Trophoblast cell (in vitro differentiated cells and primary cell): ENCODE data around the gene UPF2.

Source experiments
- DNase-seq, 2 donors: peaks; one replicate each; pipeline ENCODE4 v3.0.0-alpha.2; 2016
- H2AFZ ChIP-seq: 2 replicates; pipeline ENCODE4 v1.6.1; 2013; ENCODE audit warnings: low read length, moderate library complexity, mild to moderate bottlenecking; ENCODE audit not compliant: insufficient read depth, poor library complexity
- H2AK5ac ChIP-seq: 2 replicates; pipeline ENCODE4 v1.6.1; 2013; ENCODE audit warnings: mild to moderate bottlenecking, low read length
- H2BK120ac ChIP-seq: 2 replicates; pipeline ENCODE4 v1.6.1; 2013; ENCODE audit warnings: low read length, mild to moderate bottlenecking, moderate library complexity; ENCODE audit not compliant: insufficient read depth, poor library complexity
- H2BK12ac ChIP-seq: 2 replicates; pipeline ENCODE4 v1.6.1; 2013; ENCODE audit warnings: mild to moderate bottlenecking, low read length, moderate library complexity
- H2BK5ac ChIP-seq: 2 replicates; pipeline ENCODE4 v1.6.1; 2013; ENCODE audit warnings: low read length, low read depth, moderate library complexity, mild to moderate bottlenecking; ENCODE audit not compliant: poor library complexity
- H3K14ac ChIP-seq: 2 replicates; pipeline ENCODE4 v1.6.1; 2013; ENCODE audit warnings: mild to moderate bottlenecking, low read length
- H3K18ac ChIP-seq: 2 replicates; pipeline ENCODE4 v1.6.1; 2013; ENCODE audit warnings: mild to moderate bottlenecking, low read length
- H3K23ac ChIP-seq: 2 replicates; pipeline ENCODE4 v1.6.1; 2013; ENCODE audit warnings: low read length
- H3K27ac ChIP-seq: 2 replicates; pipeline ENCODE4 v1.5.1; 2013; ENCODE audit warnings: low read depth, mild to moderate bottlenecking, inconsistent platforms, low read length, moderate library complexity
- H3K27me3 ChIP-seq: 2 replicates; pipeline ENCODE4 v1.6.1; 2013; ENCODE audit warnings: inconsistent platforms, mild to moderate bottlenecking, low read length, moderate library complexity; ENCODE audit not compliant: insufficient read depth
- H3K36me3 ChIP-seq, 2 experiments: 1 replicate in 1 of 2; 2 replicates in 1 of 2; pipeline ENCODE4 v1.6.1; 2013; ENCODE audit warnings: low read length in 2 of 2, mild to moderate bottlenecking in 2 of 2, moderate library complexity in 1 of 2; ENCODE audit not compliant: insufficient read depth in 2 of 2, control insufficient read depth in 1 of 2
- H3K4ac ChIP-seq: 2 replicates; pipeline ENCODE4 v1.6.1; 2013; ENCODE audit warnings: low read depth, mild to moderate bottlenecking, low read length, moderate library complexity
- H3K4me1 ChIP-seq, 2 experiments: 1 replicate in 1 of 2; 2 replicates in 1 of 2; pipeline ENCODE4 v1.6.1; 2013; ENCODE audit warnings: low read length in 2 of 2, mild to moderate bottlenecking in 2 of 2, moderate library complexity in 1 of 2; ENCODE audit not compliant: insufficient read depth in 2 of 2, control insufficient read depth in 1 of 2
- H3K4me2 ChIP-seq: 2 replicates; pipeline ENCODE4 v1.6.1; 2013; ENCODE audit warnings: inconsistent platforms, mild to moderate bottlenecking, low read length, moderate library complexity
- H3K4me3 ChIP-seq: 2 replicates; pipeline ENCODE4 v1.5.1; 2013; ENCODE audit warnings: mild to moderate bottlenecking, low read depth, low read length, inconsistent platforms
- H3K79me1 ChIP-seq: one replicate; pipeline ENCODE4 v1.6.1; 2013; ENCODE audit warnings: low read length
- H3K79me2 ChIP-seq: 2 replicates; pipeline ENCODE4 v1.6.1; 2013; ENCODE audit warnings: low read length, mild to moderate bottlenecking; ENCODE audit not compliant: control insufficient read depth, insufficient read depth, poor library complexity
- H3K9ac ChIP-seq: 2 replicates; pipeline ENCODE4 v1.6.1; 2013; ENCODE audit warnings: mild to moderate bottlenecking, low read length
- H3K9me3 ChIP-seq: 2 replicates; pipeline ENCODE4 v1.6.1; 2013; ENCODE audit warnings: low read depth, mild to moderate bottlenecking, control low read depth, inconsistent platforms, low read length; ENCODE audit not compliant: insufficient read depth
- H4K12ac ChIP-seq: 2 replicates; pipeline ENCODE4 v1.6.1; 2013; ENCODE audit warnings: low read depth, mild to moderate bottlenecking, low read length, moderate library complexity
- H4K8ac ChIP-seq: 2 replicates; pipeline ENCODE4 v1.6.1; 2013; ENCODE audit warnings: low read depth, mild to moderate bottlenecking, low read length, moderate library complexity
- H4K91ac ChIP-seq: one replicate; pipeline ENCODE4 v1.6.1; 2013; ENCODE audit warnings: low read depth, mild to moderate bottlenecking, low read length, moderate library complexity
- WGBS: extraction: QIAGEN DNeasy Blood & Tissue Kit; methylation state at CpG from one replicate; pipeline ENCODE4 v1.1.7; 2013; ENCODE audit warnings: missing lambda C conversion rate; ENCODE audit not compliant: insufficient read length, insufficient coverage; ENCODE audit errors: extremely low coverage; 5-methylcytosine and 5-hydroxymethylcytosine counted together

The UPF2 gene

DNA sequence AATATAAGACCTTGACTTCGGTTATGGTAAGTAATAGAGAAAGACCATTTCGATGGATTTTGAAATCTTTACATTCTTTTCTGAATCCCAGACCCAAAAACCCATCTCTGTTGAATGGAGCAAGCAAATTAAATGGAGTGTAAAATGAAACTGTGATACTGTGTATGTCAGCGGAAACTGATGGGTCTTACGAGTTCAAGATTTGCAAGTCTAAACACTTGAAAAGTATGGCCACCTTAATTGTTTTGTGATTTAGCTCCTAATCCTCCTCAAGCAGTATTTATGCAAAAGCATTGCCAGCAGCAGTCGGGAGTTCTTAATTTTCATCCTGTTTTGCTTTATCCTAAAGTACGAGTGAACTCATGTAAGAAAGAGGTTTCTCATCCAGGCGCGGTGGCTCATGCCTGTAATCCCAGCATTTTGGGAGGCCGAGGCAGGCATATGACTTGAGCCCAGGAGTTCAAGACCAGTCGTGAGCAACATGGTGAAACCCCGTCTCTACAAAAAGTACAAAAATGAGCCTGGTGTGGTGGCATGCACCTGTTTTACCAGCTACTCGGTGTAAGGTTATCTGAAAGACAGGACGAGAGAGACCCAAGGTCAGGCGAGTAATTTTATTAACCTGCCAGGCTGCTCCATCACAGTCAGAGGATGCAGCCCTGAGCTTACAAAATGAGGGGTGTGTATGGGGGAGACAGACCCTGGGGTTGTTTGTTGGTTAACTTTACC lies 20.3 kb upstream of the UPF2 start:
- Histone ChIP-seq H3K27ac (no peak overlapping the region), H2AFZ (no peak overlapping the region), H3K14ac (no peak overlapping the region), H3K4me3 (no peak overlapping the region), H4K91ac (no peak overlapping the region), H3K4me1 (peaks cover 0 to 2% of the 10 kb centered on the region in 2 experiments), H3K79me1 (no peaks in the 10 kb centered on the region), H2BK120ac (no peak overlapping the region), H3K9me3 (no peaks in the 10 kb centered on the region), H2AK5ac (no peak overlapping the region), H4K8ac (no peak overlapping the region), H2BK12ac (no peak overlapping the region), H3K36me3 (no peaks in the 10 kb centered on the region), H3K18ac (no peak overlapping the region), H3K9ac (no peak overlapping the region), H3K23ac (no peak overlapping the region), H3K27me3 (no peaks in the 10 kb centered on the region), H2BK5ac (no peak overlapping the region), H3K4ac (no peak overlapping the region), H3K79me2 (no peaks in the 10 kb centered on the region), H3K4me2 (no peak overlapping the region), H4K12ac (no peak overlapping the region)
- WGBS: no CpG with 5 or more reads among the region's 14 CpGs
- no peak for DNase-seq

DNA sequence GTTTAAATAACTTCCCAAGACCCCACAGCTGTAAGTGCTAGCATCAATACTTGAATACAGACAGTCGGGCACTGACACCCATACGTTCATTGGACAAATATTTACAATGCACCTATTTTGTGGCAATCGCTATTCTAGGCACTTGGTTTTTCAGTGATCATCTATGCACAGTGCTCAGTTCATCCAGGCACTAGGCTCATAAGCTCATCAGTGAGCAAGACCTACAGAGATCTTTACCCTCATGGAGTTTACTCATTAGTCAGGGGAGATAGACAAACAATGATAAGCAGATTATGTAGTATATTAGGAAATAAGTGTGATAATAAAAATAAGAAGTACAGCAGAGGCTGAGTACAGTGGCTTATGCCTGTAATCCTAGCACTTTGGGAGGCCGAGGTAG lies 18.5 kb upstream of the UPF2 start:
- Histone ChIP-seq H3K4me1 (peaks cover 0 to 2% of the 10 kb centered on the region in 2 experiments), H3K23ac (no peak overlapping the region), H2AFZ (no peak overlapping the region), H3K4me2 (no peak overlapping the region), H3K14ac (no peak overlapping the region), H2BK120ac (no peak overlapping the region), H4K8ac (no peak overlapping the region), H2BK12ac (no peak overlapping the region), H3K18ac (no peak overlapping the region), H4K12ac (no peak overlapping the region), H3K4me3 (no peak overlapping the region), H3K9me3 (no peaks in the 10 kb centered on the region), H3K9ac (no peak overlapping the region), H4K91ac (no peak overlapping the region), H3K27me3 (no peaks in the 10 kb centered on the region), H2AK5ac (no peak overlapping the region), H3K79me2 (no peaks in the 10 kb centered on the region), H3K27ac (no peak overlapping the region), H3K4ac (no peak overlapping the region), H3K79me1 (no peaks in the 10 kb centered on the region), H2BK5ac (no peak overlapping the region), H3K36me3 (no peaks in the 10 kb centered on the region)
- no peak for DNase-seq
- no CpG with 5 or more reads among the region's 4 CpGs for WGBS

DNA sequence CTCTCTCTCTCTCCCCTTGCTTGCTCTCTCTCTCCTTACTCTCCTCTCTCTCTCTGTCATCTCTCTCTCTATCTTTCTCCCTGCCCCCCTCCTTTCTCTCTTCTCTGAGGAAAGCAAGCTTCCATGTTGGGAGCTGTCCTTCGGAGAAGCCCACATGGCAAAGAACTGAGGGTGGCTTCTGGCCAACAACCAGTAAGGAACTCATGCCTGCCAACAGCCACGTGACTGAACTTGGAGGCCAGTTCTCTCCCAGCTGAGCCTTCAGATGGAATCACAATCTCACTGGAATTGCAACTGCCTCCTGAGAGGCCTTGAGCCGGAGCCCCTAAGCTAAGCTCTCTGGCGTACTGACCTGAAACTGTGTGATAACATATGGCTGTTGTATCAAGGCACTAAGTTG lies 14.1 kb upstream of the UPF2 start:
- H2BK12ac ChIP-seq: no peak overlapping the region
- H4K91ac ChIP-seq: no peak overlapping the region
- H3K14ac ChIP-seq: no peak overlapping the region
- no peak overlapping the region for H3K4ac ChIP-seq
- peak overlapping the region; percentile 16 for H2BK120ac ChIP-seq
- H3K27me3 ChIP-seq: no peaks in the 10 kb centered on the region
- H4K8ac ChIP-seq: no peak overlapping the region
- H2BK5ac ChIP-seq: no peak overlapping the region
- H3K4me1 ChIP-seq: no peaks in the 10 kb centered on the region
- H3K36me3 ChIP-seq: no peaks in the 10 kb centered on the region
- no peak overlapping the region for H3K18ac ChIP-seq
- no peaks in the 10 kb centered on the region for H3K79me2 ChIP-seq
- DNase-seq: no peak
- H3K9ac ChIP-seq: no peak overlapping the region
- no peak overlapping the region for H3K23ac ChIP-seq
- no peak overlapping the region for H3K27ac ChIP-seq
- no peak overlapping the region for H2AFZ ChIP-seq
- H3K79me1 ChIP-seq: no peaks in the 10 kb centered on the region
- no peak overlapping the region for H3K4me3 ChIP-seq
- H2AK5ac ChIP-seq: no peak overlapping the region
- no peak overlapping the region for H3K4me2 ChIP-seq
- no peaks in the 10 kb centered on the region for H3K9me3 ChIP-seq
- no CpG with 5 or more reads among the region's 4 CpGs for WGBS
- H4K12ac ChIP-seq: no peak overlapping the region

DNA sequence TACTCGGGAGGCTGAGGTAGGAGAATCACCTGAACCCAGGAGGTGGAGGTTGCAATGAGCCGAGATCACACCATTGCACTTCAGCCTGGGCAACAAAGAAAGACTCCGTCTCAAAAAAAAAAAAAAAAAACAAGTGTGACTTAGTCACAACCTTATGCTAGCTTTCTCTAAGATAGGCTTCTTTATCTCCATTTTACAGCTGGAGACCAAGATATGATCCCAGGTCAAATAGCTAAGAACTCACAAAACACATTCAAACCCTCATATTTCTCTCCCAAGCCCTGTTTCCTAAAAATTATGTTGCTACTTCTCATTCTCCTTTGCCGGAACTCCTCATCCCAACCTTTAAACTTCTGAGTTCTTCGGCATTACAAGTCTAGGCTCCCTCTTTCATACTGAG lies 13.1 kb upstream of the UPF2 start:
- Histone ChIP-seq H3K14ac (no peak overlapping the region), H3K9ac (no peak overlapping the region), H3K9me3 (no peaks in the 10 kb centered on the region), H4K8ac (no peak overlapping the region), H3K4me2 (no peak overlapping the region), H4K91ac (no peak overlapping the region), H3K79me2 (no peaks in the 10 kb centered on the region), H3K18ac (no peak overlapping the region), H3K36me3 (no peaks in the 10 kb centered on the region), H2AK5ac (no peak overlapping the region), H2BK12ac (no peak overlapping the region), H3K27me3 (no peaks in the 10 kb centered on the region), H2BK5ac (no peak overlapping the region), H3K23ac (no peak overlapping the region), H3K4me1 (no peaks in the 10 kb centered on the region), H2AFZ (no peak overlapping the region), H4K12ac (no peak overlapping the region), H3K79me1 (no peaks in the 10 kb centered on the region), H3K4me3 (no peak overlapping the region), H3K27ac (no peak overlapping the region), H2BK120ac (no peak overlapping the region), H3K4ac (no peak overlapping the region)
- no CpG with 5 or more reads among the region's 5 CpGs for WGBS
- no peak for DNase-seq
